GM12878 (cell line): Measurements from ENCODE around the gene OSBPL3. TPM values are rescaled to one million over a fixed set of nuclear protein-coding genes. Genes with fewer than 3 reads are reported as not detected.

ENCODE experiments used
- BACH1 ChIP-seq: fragments of 450-650 bp; IDR thresholded peaks from 2 replicates; pipeline ENCODE4 v1.6.1; 2017; ENCODE audit warnings: mild to moderate bottlenecking, borderline replicate concordance
- BCL11A ChIP-seq: IDR thresholded peaks from 2 replicates; pipeline ENCODE4 v1.6.1; 2011; ENCODE audit warnings: low read depth, low read length
- E4F1 ChIP-seq: fragments of 450-650 bp; IDR thresholded peaks from 2 replicates; pipeline ENCODE4 v1.6.1; 2018; ENCODE audit warnings: borderline replicate concordance, mild to moderate bottlenecking; ENCODE audit not compliant: partially characterized antibody
- JUNB ChIP-seq: IDR thresholded peaks from 2 replicates; pipeline ENCODE4 v1.6.1; 2016; ENCODE audit warnings: antibody characterized with exemption, mild to moderate bottlenecking
- NR2F1 ChIP-seq: fragments of 450-650 bp; conservative IDR thresholded peaks from 2 replicates; pipeline ENCODE4 v1.6.1; 2017; ENCODE audit warnings: mild to moderate bottlenecking
- POLR2A ChIP-seq: IDR thresholded peaks from 2 replicates; pipeline ENCODE4 v1.6.1; 2011; ENCODE audit warnings: low read depth, mild to moderate bottlenecking, low read length
- POLR2AphosphoS2 ChIP-seq: IDR thresholded peaks from 2 replicates; pipeline ENCODE4 v1.6.1; 2011; ENCODE audit warnings: low read depth, mild to moderate bottlenecking, low read length, improper control_type of control experiment, moderate library complexity
- RAD21 ChIP-seq: IDR thresholded peaks from 2 replicates; pipeline ENCODE4 v1.6.1; 2011; ENCODE audit warnings: mild to moderate bottlenecking, low read depth, low read length, moderate library complexity; ENCODE audit not compliant: insufficient read depth
- RB1 ChIP-seq: fragments of 450-650 bp; formaldehyde crosslinking; IDR thresholded peaks from 2 replicates; pipeline ENCODE4 v1.6.1; 2017; ENCODE audit warnings: mild to moderate bottlenecking, borderline replicate concordance
- SMAD1 ChIP-seq: fragments of 450-650 bp; IDR thresholded peaks from 2 replicates; pipeline ENCODE4 v1.6.1; 2018; ENCODE audit warnings: mild to moderate bottlenecking, low read depth; ENCODE audit not compliant: partially characterized antibody
- SRF ChIP-seq, 2 experiments: IDR thresholded peaks; 2 replicates each; pipeline ENCODE4 v1.6.1; 2011; ENCODE audit warnings: low read depth in 2 of 2, low read length in 2 of 2, mild to moderate bottlenecking in 1 of 2, moderate library complexity in 1 of 2
- SUPT20H ChIP-seq: IDR thresholded peaks from 2 replicates; pipeline ENCODE4 v1.6.1; 2011; ENCODE audit warnings: low read depth, mild to moderate bottlenecking, low read length, moderate library complexity, borderline replicate concordance; ENCODE audit not compliant: control insufficient read depth
- ZBTB4 ChIP-seq: fragments of 450-650 bp; formaldehyde crosslinking; IDR thresholded peaks from 2 replicates; pipeline ENCODE4 v1.4.0; 2022; ENCODE audit warnings: mild to moderate bottlenecking, moderate library complexity
- polyA plus RNA-seq, 11 experiments: library from polyadenylated mRNA; depleted of rRNA in 4 of 11; unstranded in 6 of 11; stranded (reverse) in 5 of 11; fragments of >200 nt; fragmentation: Nextera tagmentation in 4 of 11; fragmentation: Illumina TruSeq in 1 of 11; extraction: Ambion mirVana in 4 of 11; extraction: Trizol in 1 of 11; gene quantifications; 1 replicate in 1 of 11; 2 replicates in 10 of 11; pipeline versions ENCODE4 v1.2.1 to v1.2.3, GENCODE V29; 2011 to 2016; ENCODE audit warnings: inconsistent platforms in 2 of 11, missing spikeins in 2 of 11, low read depth in 1 of 11
- total RNA-seq, 4 experiments: library from RNA; depleted of rRNA in 3 of 4; stranded (reverse); fragments of >200 nt in 3 of 4; fragmentation: Illumina TruSeq in 1 of 4; extraction: Trizol in 1 of 4; gene quantifications; 2 replicates each; pipeline versions ENCODE4 v1.2.1 to v1.2.3, GENCODE V29; 2013 to 2021

OSBPL3 gene
- total and polyA plus RNA-seq, 10 of the 15 experiments (the other 5 are each of a cell fraction or from before 2014, with no cell fraction given): 6.1 to 46.6 (median 27.0) TPM

GRCh38 chr7:24979863-24980533, at the start of gene OSBPL3 (continued):
- TF ChIP-seq E4F1: no peak
- no peak for TF ChIP-seq BCL11A
- no peak for TF ChIP-seq SMAD1
- TF ChIP-seq POLR2AphosphoS2: no peak
- TF ChIP-seq BACH1: peak; percentile 39; the same call in 1 of the 2 replicates
- peak; percentile 87 for TF ChIP-seq POLR2A
- no peak for TF ChIP-seq JUNB
- TF ChIP-seq RAD21: peak; percentile 48
- TF ChIP-seq NR2F1: no peak
- no peak for TF ChIP-seq ZBTB4
- no peak for TF ChIP-seq SUPT20H
- TF ChIP-seq RB1: no peak
- TF ChIP-seq SRF (IDR thresholded peaks at IDR 0.05; ENCODE audit: low read depth in 2 of 2, low read length in 2 of 2): 0 out of 4 replicates have a peak, but pooled peaks of 1 of the 2 experiments have one; percentile 1
